ENCODE results near the gene ZPBP.

Gene ZPBP

DNA sequence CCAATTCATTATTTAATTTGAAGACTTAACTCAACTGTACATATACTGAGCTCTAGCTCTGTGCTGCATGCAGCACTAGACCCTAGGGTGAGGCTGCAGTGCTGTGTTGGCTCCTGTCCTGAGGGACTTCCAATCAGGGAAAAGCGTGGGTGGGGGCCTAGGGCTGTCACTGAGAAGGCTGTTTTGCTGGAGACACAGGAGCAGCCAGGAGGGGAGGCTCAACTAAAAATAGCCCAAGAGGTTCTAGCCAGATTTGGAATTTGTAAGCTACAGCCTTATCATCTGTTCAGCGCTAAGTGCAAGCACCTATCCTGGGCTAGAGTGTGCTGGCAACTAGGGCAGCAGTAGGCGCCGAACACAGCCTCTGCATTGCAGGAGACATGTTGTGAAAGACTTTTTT, 198.5 kb downstream of the ZPBP start:
- TF ChIP-seq GABPA (IDR thresholded peaks at IDR 0.05; ENCODE audit: low read depth) (no peak), POLR2AphosphoS5 (IDR thresholded peaks at IDR 0.05; ENCODE audit: low read depth) (no peak), CTCF (IDR thresholded peaks at IDR 0.05; ENCODE audit: insufficient read depth, low read length) (no peak), SPI1 (IDR thresholded peaks at IDR 0.05; ENCODE audit: borderline replicate concordance, low read depth) (no peak), REST (IDR thresholded peaks at IDR 0.05; ENCODE audit: insufficient replicate concordance, low read depth) (no peak)
- Histone ChIP-seq H3K4me3 (replicated peaks; ENCODE audit: insufficient read depth, low read length) (no peak overlapping the region), H3K27me3 (ENCODE audit: insufficient read depth, poor library complexity, severe bottlenecking) (no peaks in the 10 kb centered on the region), H3K27ac (replicated peaks) (no peak overlapping the region)
- DNase-seq (ENCODE audit: low read depth in 1 of 2, low spot score in 1 of 2) = no peak

GRCh38 chr7:49893131-49893530, 199.9 kb downstream of the ZPBP start:
- H3K27me3 ChIP-seq (ENCODE audit: insufficient read depth, poor library complexity, severe bottlenecking) = no peaks in the 10 kb centered on the region
- TF ChIP-seq GABPA (IDR thresholded peaks at IDR 0.05; ENCODE audit: low read depth) (no peak), SPI1 (IDR thresholded peaks at IDR 0.05; ENCODE audit: borderline replicate concordance, low read depth) (no peak), CTCF (IDR thresholded peaks at IDR 0.05; ENCODE audit: insufficient read depth, low read length) (no peak)

DNA sequence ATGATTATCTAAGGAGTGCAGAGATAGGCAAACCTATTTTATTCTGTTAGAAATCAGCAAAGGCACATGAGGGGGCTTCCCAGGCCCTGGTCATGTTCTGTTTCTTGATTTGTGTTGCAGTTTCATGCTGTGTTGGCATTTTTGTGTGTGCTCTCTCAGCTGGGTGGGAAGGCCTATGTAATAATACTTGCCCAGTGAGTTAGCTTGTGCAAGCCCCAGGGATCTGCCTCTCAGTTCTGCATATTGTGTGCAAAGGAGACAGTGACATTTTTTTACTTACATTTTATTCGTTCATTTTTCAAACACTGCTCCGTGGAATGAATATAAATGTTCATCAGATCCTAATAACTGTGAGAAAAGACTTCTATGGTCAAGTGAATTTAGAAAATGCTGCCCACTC, 200.6 kb downstream of the ZPBP start:
- H3K27me3 ChIP-seq (ENCODE audit: insufficient read depth, poor library complexity, severe bottlenecking) = no peaks in the 10 kb centered on the region
- DNase-seq (ENCODE audit: low read depth in 1 of 2, low spot score in 1 of 2) = no peak
- no peak for TF ChIP-seq SPI1 (IDR thresholded peaks at IDR 0.05; ENCODE audit: borderline replicate concordance, low read depth)
- no peak for TF ChIP-seq REST (IDR thresholded peaks at IDR 0.05; ENCODE audit: insufficient replicate concordance, low read depth)
- TF ChIP-seq POLR2AphosphoS5 (IDR thresholded peaks at IDR 0.05; ENCODE audit: low read depth) = no peak
- TF ChIP-seq CTCF (IDR thresholded peaks at IDR 0.05; ENCODE audit: insufficient read depth, low read length) = no peak
- no peak for TF ChIP-seq GABPA (IDR thresholded peaks at IDR 0.05; ENCODE audit: low read depth)
- no peak overlapping the region for H3K4me3 ChIP-seq (replicated peaks; ENCODE audit: insufficient read depth, low read length)
- H3K27ac ChIP-seq (replicated peaks) = no peak overlapping the region

More at GRCh38 chr7:49893131-49893530, 199.9 kb downstream of the ZPBP start:
- Histone ChIP-seq H3K27ac (replicated peaks) (no peak overlapping the region), H3K4me3 (replicated peaks; ENCODE audit: insufficient read depth, low read length) (no peak overlapping the region)
- DNase-seq (ENCODE audit: low read depth in 1 of 2, low spot score in 1 of 2) = no peak

Measured in HL-60 (cell line).